Right atrium auricular region (tissue), 2 donors: ENCODE results near the gene ITGB1. TPM values are rescaled to one million over a fixed set of nuclear protein-coding genes. Genes with fewer than 3 reads are reported as not detected.
"Not testable (repeated sequence)": the region's sequence is repeated elsewhere in the genome, so short reads cannot be mapped to it uniquely, and the experiment has no call there.

Source experiments
- DNase-seq: peaks from one replicate; pipeline ENCODE4 v3.0.0-alpha.2; 2019; ENCODE audit warnings: low spot score
- H3K27ac ChIP-seq, 2 donors: fragments of 200-600 bp; sonication (generic); 1 replicate in 1 of 2; 2 replicates in 1 of 2; pipeline ENCODE4 v1.5.1; 2016 to 2019
- H3K27me3 ChIP-seq, 2 donors: fragments of 200-600 bp; sonication (generic); one replicate each; pipeline versions ENCODE4 v1.5.1 to v1.6.0; 2017 to 2019
- H3K36me3 ChIP-seq: fragments of 200-600 bp; sonication (generic); one replicate; pipeline ENCODE4 v1.5.1; 2016
- H3K4me1 ChIP-seq, 2 donors: fragments of 200-600 bp; sonication (generic); one replicate each; pipeline versions ENCODE4 v1.5.1 to v1.6.0; 2017 to 2019
- H3K4me3 ChIP-seq, 2 donors: fragments of 200-600 bp; sonication (generic); 1 replicate in 1 of 2; 2 replicates in 1 of 2; pipeline ENCODE4 v1.5.1; 2017 to 2019; ENCODE audit warnings: mild to moderate bottlenecking in 1 of 2, moderate library complexity in 1 of 2
- H3K9me3 ChIP-seq, 2 donors: fragments of 200-600 bp; sonication (generic); one replicate each; pipeline ENCODE4 v1.5.1; 2019
- total RNA-seq, 2 donors: library from RNA; depleted of rRNA; stranded (reverse); fragments of >200 nt; gene quantifications; one replicate each; pipeline ENCODE4 v1.1.0, GENCODE V29; 2016
- TF ChIP-seq, protein P1 (sequence below), 2 donors: fragments of 200-600 bp; sonication (generic); IDR thresholded peaks; one replicate each; pipeline ENCODE4 v1.5.1; 2019; ENCODE audit warnings: antibody characterized with exemption in 2 of 2

The ITGB1 gene
- 1,000 to 10,000 TPM in 1 of 2 donors, 100 to 1,000 TPM in 1; 454 to 1,054 TPM for total RNA-seq

DNA sequence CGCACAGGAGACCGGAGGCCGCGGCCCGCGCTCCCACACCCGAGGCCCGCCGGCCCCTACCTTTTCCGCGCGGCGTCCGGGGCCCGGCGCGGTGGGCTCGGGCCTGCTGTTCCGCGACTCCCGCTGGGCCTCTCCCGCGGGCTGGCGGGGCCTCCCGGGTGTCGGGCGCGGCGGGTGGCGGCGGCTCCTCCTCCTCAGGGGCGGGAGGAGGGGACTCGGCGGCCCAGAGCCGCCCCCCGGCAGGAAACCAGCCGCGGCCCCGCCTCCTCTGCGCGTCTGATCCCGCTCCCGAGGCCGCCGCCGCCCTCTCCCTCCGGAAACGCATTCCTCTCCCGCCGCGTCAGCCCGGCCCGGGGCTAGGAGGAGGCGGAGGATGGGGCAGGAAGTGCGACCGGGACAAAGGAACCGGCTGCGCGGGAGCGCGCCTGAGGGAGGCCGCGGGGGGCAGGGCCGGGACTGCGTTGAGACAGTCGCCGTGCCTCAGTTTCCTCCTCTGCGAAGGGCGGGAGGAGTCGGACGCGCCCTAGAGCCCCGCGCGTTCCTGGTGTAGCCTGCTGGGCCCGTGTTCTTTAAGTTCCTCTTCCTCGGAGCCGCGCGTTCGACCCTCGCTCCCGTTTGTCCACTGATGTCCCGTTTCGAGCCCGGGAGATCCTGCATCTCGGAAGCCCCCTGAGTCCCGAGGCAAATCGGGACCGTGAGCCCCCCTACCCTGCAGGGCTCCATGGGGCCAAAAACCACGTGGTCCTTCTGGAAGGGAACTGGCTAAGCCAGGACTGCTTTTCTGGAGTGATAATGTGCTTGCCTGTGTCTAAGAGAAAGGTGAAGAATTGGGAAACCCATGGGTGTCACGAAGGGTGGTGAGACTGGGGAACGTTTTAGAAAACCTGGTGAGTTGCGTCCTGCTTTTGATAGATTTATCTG is at the start of gene ITGB1:
TSS of gene ITGB1 (minus strand) at position 146 of the 921 bp plus-strand sequence. CDS start 22,672 bp downstream, outside the sequence.
- peaks cover 0 to 71% of the 10 kb centered on the region in 2 donors for H3K4me1 ChIP-seq
- TF ChIP-seq, protein P1, sequence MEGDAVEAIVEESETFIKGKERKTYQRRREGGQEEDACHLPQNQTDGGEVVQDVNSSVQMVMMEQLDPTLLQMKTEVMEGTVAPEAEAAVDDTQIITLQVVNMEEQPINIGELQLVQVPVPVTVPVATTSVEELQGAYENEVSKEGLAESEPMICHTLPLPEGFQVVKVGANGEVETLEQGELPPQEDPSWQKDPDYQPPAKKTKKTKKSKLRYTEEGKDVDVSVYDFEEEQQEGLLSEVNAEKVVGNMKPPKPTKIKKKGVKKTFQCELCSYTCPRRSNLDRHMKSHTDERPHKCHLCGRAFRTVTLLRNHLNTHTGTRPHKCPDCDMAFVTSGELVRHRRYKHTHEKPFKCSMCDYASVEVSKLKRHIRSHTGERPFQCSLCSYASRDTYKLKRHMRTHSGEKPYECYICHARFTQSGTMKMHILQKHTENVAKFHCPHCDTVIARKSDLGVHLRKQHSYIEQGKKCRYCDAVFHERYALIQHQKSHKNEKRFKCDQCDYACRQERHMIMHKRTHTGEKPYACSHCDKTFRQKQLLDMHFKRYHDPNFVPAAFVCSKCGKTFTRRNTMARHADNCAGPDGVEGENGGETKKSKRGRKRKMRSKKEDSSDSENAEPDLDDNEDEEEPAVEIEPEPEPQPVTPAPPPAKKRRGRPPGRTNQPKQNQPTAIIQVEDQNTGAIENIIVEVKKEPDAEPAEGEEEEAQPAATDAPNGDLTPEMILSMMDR (IDR thresholded peaks at IDR 0.05): no peak
- DNase-seq: peak; percentile 96
- H3K9me3 ChIP-seq: no peaks in the 10 kb centered on the region
- peak within 1 kb of the TSS; percentile 94 to 99 for H3K4me3 ChIP-seq
- H3K27ac ChIP-seq: peak within 1 kb of the TSS; percentile 98
- H3K27me3 ChIP-seq: no peaks in the 10 kb centered on the region
- H3K36me3 ChIP-seq: no peaks in the 10 kb centered on the region

DNA sequence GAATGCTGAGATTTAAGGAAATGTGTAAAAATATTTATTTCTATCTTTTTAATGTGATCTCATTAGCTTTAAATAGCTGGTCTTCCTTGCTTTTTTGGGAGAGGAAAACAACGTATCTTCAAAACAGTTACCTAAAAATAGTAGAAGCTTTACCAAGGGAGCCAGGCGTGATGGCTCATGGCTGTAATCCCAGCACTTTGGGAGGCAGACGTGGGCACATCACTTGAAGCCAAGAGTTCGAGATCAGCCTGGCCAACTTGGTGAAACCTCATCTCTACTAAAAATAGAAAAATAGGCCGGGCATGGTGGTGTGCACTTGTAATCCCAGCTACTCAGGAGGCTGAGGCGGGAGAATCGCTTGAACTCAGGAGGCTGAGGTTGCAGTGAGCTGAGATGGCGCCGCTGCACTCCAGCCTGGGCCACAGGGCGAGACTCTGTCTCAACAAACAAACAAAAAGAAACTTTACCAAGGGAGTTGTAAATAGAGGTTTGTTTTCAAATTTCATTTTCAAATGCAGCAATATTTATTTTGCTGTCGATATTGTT is 48.4 kb upstream of the ITGB1 start:
- Histone ChIP-seq H3K36me3 (no peaks in the 10 kb centered on the region), H3K4me3 (no peak overlapping the region)

DNA sequence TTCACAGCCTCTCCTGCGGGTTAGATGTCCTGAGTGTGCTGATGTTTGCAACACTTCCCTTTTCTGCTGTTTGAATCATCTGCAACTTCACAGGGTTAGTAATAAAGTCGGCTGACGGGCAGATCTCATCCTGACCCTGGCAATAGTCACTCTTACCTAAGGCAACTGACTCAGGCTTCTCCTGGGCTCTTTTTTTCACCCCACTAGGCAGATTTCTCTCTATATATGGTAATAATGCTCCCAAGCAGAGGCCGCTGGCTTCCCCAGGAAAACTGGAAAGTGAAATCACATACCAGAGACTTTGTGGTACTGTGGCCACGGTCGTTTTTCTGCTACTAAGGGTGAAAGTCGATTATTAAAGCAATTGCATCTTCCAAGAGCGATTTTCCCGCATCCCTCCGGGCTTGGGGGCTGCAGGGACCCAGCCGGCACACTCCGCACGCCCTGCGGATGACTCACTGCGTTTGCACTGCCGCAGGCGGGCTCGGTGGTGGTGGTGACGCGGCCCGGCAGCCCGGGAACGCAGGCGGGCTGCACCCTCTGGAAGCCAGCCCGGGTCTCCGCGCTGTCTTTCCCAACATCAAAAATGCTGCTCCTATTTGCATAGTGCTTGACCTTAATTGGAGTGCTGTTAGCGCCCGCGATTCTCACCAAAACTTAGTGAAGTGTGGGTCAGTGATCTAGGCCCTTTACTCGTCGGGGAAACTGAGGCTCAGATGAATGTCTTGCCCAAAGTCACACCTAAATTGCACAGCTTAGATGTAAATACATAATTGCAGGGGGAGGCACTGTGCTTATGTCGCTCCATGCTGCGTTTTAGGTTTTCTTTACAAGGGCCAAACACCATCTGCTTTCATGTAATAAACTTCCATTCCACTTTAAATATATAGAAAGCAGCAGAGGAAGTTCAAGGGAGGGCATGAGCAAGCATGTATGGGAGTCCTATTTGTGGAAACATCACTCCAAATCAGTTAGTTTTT is 47.6 kb upstream of the ITGB1 start:
- H3K27me3 ChIP-seq: no peaks in the 10 kb centered on the region
- no peaks in the 10 kb centered on the region for H3K36me3 ChIP-seq
- peak overlapping the region; percentile 82 to 84 for H3K27ac ChIP-seq
- TF ChIP-seq, protein P1 (IDR thresholded peaks at IDR 0.05): no peak
- peak overlapping the region; percentile 42 to 55 for H3K4me3 ChIP-seq
- H3K9me3 ChIP-seq: no peaks in the 10 kb centered on the region
- peaks cover 0 to 17% of the 10 kb centered on the region in 2 donors for H3K4me1 ChIP-seq
- peak; percentile 86 for DNase-seq

More for the DNA sequence above, 48.4 kb upstream of the ITGB1 start:
- no peak for DNase-seq
- Histone ChIP-seq H3K27me3 (no peaks in the 10 kb centered on the region), H3K27ac (peak overlapping the region; percentile 82 to 84), H3K4me1 (peaks cover 0 to 17% of the 10 kb centered on the region in 2 donors), H3K9me3 (no peaks in the 10 kb centered on the region)
- TF ChIP-seq, protein P1 (IDR thresholded peaks at IDR 0.05): no peak

DNA sequence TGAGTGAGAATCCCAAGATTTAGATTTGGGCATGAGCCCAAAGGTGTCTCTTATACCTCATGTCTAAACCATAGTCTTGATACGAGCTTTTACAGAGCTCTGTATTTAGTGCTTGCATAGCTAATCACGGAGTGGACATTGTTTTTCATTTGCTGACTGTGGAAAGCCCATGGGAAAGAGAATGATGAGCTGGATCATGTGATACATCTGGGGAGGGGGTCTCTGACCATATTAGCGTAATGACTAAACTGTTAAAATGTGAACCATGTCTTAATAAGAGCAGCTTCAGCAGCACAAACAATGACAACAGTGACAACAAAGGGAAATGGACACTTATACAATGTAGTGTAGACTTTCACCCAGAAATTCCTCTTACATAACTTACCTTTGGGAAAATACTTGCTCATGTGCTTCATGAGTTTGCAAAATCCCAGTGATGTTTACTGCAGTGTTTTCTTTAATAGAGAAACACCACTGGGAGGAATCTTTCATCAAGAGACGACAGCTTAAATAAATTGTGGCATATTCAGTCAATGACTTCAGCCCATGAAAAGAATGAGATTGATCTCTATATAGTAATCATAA is 44.0 kb upstream of the ITGB1 start:
- Histone ChIP-seq H3K27me3 (no peaks in the 10 kb centered on the region), H3K36me3 (no peaks in the 10 kb centered on the region), H3K9me3 (peaks cover 0 to 8% of the 10 kb centered on the region in 2 donors), H3K4me3 (no peak overlapping the region), H3K4me1 (peaks cover 0 to 17% of the 10 kb centered on the region in 2 donors), H3K27ac (no peak overlapping the region)
- DNase-seq: no peak
- TF ChIP-seq, protein P1 (IDR thresholded peaks at IDR 0.05): no peak

DNA sequence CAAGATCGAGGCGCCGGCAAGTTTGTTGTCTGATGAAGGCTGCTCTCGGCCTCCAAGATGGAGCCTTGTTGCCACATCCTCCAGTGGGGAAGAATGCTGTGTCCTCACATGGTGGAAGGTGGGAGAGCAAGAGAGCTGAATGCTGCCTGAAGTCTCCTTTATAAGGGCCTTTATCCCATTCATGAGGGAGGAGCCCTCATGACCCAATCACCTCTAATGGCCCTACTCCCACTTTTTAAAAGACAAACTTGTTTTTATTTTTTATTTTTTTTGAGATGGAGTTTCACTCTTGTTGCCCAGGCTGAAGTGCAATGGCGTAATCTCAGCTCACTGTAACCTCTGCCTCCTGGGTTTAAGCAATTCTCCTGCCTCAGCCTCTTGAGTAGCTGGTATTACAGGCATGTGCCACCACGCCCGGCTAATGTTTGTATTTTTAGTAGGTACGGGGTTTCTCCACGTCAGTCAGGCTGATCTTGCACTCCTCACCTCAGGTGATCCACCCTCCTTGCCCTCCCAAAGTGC is 40.1 kb upstream of the ITGB1 start:
- H3K4me1 ChIP-seq: peaks cover 0 to 11% of the 10 kb centered on the region in 2 donors
- H3K4me3 ChIP-seq, H3K36me3 ChIP-seq, DNase-seq, H3K27ac ChIP-seq, H3K27me3 ChIP-seq, H3K9me3 ChIP-seq: not testable (repeated sequence)
